ENCODE results near the gene EXOC4.

DNA sequence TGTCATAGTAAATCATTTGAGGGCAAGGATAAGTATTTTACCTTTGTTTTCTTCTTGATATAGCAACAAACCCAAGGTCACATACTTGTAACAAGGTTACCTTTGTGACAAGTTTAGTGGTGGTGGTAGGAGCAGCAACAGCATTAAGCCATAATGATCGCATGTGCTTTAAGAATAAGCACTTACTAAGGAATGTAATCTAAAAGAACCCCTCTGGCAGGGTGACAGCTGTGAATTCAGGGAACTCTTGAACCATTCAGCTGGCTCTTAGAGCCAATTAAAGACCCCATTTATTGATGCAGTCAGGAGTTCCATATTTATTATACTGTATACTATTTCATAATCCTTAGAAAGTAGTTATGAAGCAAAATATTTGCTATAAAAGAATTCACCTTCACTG is 370.8 kb downstream of the EXOC4 start:
- TF ChIP-seq EP300 (IDR thresholded peaks at IDR 0.05; ENCODE audit: borderline replicate concordance in 1 of 2, low read depth in 2 of 2, low read length in 2 of 2) (no peak), KDM5A (IDR thresholded peaks at IDR 0.05; ENCODE audit: low read length) (no peak), POLR2AphosphoS5 (IDR thresholded peaks at IDR 0.05; ENCODE audit: low read depth, low read length) (no peak), RAD21 (IDR thresholded peaks at IDR 0.05 in 1 of 2, conservative IDR thresholded peaks at IDR 0.05 in 1 of 2; ENCODE audit: low read depth in 2 of 2, low read length in 2 of 2) (no peak), JUND (IDR thresholded peaks at IDR 0.05; ENCODE audit: low read length) (no peak), MAFK (IDR thresholded peaks at IDR 0.05; ENCODE audit: low read depth, low read length) (no peak), CEBPB (IDR thresholded peaks at IDR 0.05; ENCODE audit: low read depth, low read length) (no peak), TAF7 (optimal IDR thresholded peaks at IDR 0.05; ENCODE audit: borderline replicate concordance, low read depth, low read length) (no peak)
- TF ChIP-seq, protein P1, sequence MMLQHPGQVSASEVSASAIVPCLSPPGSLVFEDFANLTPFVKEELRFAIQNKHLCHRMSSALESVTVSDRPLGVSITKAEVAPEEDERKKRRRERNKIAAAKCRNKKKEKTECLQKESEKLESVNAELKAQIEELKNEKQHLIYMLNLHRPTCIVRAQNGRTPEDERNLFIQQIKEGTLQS (IDR thresholded peaks at IDR 0.05; ENCODE audit: insufficient read depth, low read depth, low read length): no peak
- TF ChIP-seq, protein P2, sequence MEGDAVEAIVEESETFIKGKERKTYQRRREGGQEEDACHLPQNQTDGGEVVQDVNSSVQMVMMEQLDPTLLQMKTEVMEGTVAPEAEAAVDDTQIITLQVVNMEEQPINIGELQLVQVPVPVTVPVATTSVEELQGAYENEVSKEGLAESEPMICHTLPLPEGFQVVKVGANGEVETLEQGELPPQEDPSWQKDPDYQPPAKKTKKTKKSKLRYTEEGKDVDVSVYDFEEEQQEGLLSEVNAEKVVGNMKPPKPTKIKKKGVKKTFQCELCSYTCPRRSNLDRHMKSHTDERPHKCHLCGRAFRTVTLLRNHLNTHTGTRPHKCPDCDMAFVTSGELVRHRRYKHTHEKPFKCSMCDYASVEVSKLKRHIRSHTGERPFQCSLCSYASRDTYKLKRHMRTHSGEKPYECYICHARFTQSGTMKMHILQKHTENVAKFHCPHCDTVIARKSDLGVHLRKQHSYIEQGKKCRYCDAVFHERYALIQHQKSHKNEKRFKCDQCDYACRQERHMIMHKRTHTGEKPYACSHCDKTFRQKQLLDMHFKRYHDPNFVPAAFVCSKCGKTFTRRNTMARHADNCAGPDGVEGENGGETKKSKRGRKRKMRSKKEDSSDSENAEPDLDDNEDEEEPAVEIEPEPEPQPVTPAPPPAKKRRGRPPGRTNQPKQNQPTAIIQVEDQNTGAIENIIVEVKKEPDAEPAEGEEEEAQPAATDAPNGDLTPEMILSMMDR (IDR thresholded peaks at IDR 0.05; ENCODE audit: control extremely low read depth in 1 of 3, insufficient read depth in 1 of 3, low read depth in 1 of 3, low read length in 3 of 3): no peak
